GM12891 (cell line): Measurements from ENCODE around the gene MAP3K7.

Source experiments
- PAX5 ChIP-seq: IDR thresholded peaks from 2 replicates; pipeline ENCODE4 v1.6.1; 2011; ENCODE audit warnings: low read length, moderate library complexity, mild to moderate bottlenecking; ENCODE audit not compliant: insufficient read depth, severe bottlenecking
- POLR2A ChIP-seq: IDR thresholded peaks from 2 replicates; pipeline ENCODE4 v1.6.1; 2011; ENCODE audit warnings: low read depth, low read length, control low read depth
- POLR2AphosphoS5 ChIP-seq: IDR thresholded peaks from 2 replicates; pipeline ENCODE4 v1.6.1; 2011; ENCODE audit warnings: low read depth, low read length, control low read depth
- POU2F2 ChIP-seq: IDR thresholded peaks from 2 replicates; pipeline ENCODE4 v1.6.1; 2011; ENCODE audit warnings: low read depth, mild to moderate bottlenecking, control low read depth, low read length, moderate library complexity
- TAF1 ChIP-seq: IDR thresholded peaks from 2 replicates; pipeline ENCODE4 v1.6.1; 2011; ENCODE audit warnings: low read depth, low read length, control low read depth

DNA sequence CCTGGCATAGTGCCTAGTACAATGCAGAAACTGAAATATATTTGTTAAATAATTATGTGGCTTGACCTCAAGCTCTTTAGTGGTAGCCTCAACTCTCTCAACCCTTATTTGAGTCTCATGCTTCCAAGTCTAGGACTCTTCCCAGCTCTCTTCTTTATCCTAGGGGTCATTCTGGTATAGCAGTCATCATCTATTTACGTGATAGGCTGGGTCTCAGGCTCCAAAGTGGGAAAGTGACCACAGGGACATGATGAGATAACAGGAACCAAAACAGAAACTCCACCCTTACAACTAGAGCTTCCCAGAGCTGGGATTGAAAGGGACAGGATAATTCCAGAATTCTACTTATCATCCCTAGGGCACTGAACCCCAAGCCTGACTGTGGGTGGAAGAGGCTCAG, 17.7 kb upstream of the MAP3K7 start:
- TF ChIP-seq POLR2A, result no peak
- no peak for TF ChIP-seq POLR2AphosphoS5
- TF ChIP-seq TAF1, result no peak
- no peak for TF ChIP-seq POU2F2
- TF ChIP-seq PAX5, result no peak
